B cell (primary cell): Measurements from ENCODE around the gene CSMD2.

Experiments used
- CTCF ChIP-seq: fragments of 200-600 bp; IDR thresholded peaks from one replicate; pipeline ENCODE4 v1.8.0; 2022; ENCODE audit warnings: antibody characterized with exemption, mild to moderate bottlenecking
- EZH2 ChIP-seq: IDR thresholded peaks from 2 replicates; pipeline ENCODE4 v1.6.1; 2012; ENCODE audit warnings: borderline replicate concordance, low read depth, mild to moderate bottlenecking, moderate library complexity, low read length; ENCODE audit not compliant: insufficient read depth, poor library complexity, severe bottlenecking

GRCh38 chr1:34083974-34084373 is 81.1 kb downstream of the CSMD2 start:
- no peak for TF ChIP-seq CTCF
- TF ChIP-seq EZH2: no peak
